GM04504 (cell line): ENCODE measurements around the gene FADS2.
A peak's percentile ranks its signal among the peaks of the same experiment; 100 is the strongest.

Source experiments
- DNase-seq: peaks from one replicate; pipeline ENCODE4 v3.0.0-alpha.2; 2012; ENCODE audit warnings: low read depth

FADS2 gene

GRCh38 chr11:61827571-61828378, at the start of gene FADS2:
Gene FADS2, plus strand, starts transcription at chr11:61828300. Its CDS starts 91 bp downstream, at chr11:61828391.
- DNase-seq, result peak; percentile 66

GRCh38 chr11:61778357-61778886, 49.7 kb upstream of the FADS2 start:
- no peak for DNase-seq

GRCh38 chr11:61778920-61779650, 49.0 kb upstream of the FADS2 start:
- no peak for DNase-seq

GRCh38 chr11:61779666-61780525, 48.2 kb upstream of the FADS2 start:
- DNase-seq, result no peak

- no peak for DNase-seq
Measured at GRCh38 chr11:61780581-61781162, 47.4 kb upstream of the FADS2 start.

GRCh38 chr11:61781585-61781984, 46.5 kb upstream of the FADS2 start:
- DNase-seq, result no peak

GRCh38 chr11:61782299-61782698, 45.8 kb upstream of the FADS2 start:
- no peak for DNase-seq

GRCh38 chr11:61782841-61783240, 45.3 kb upstream of the FADS2 start:
- no peak for DNase-seq

- DNase-seq, result no peak
Measured at GRCh38 chr11:61783717-61784505, 44.2 kb upstream of the FADS2 start.

- DNase-seq, result no peak
Measured at GRCh38 chr11:61784506-61784805, 43.6 kb upstream of the FADS2 start.

GRCh38 chr11:61785837-61786402, 42.2 kb upstream of the FADS2 start:
- DNase-seq, result no peak

- no peak for DNase-seq
Measured at GRCh38 chr11:61787928-61788491, 40.1 kb upstream of the FADS2 start.

GRCh38 chr11:61791737-61792309, 36.3 kb upstream of the FADS2 start:
- peak; percentile 69 for DNase-seq

GRCh38 chr11:61792310-61793082, 35.6 kb upstream of the FADS2 start, which contains the start of the genes FEN1 and TMEM258:
Gene FEN1, plus strand, starts transcription at chr11:61792911. Its CDS starts 2,451 bp downstream, at chr11:61795362.
Gene TMEM258, minus strand, starts transcription at chr11:61792599. Its CDS starts 41 bp downstream, at chr11:61792558.
- peak; percentile 85 for DNase-seq

- no peak for DNase-seq
Measured at GRCh38 chr11:61793083-61793828, 34.8 kb upstream of the FADS2 start.

GRCh38 chr11:61793829-61794204, 34.3 kb upstream of the FADS2 start:
- no peak for DNase-seq

GRCh38 chr11:61794579-61794978, 33.5 kb upstream of the FADS2 start:
- no peak for DNase-seq

GRCh38 chr11:61795459-61795858, 32.6 kb upstream of the FADS2 start:
- DNase-seq, result no peak
